Mammary epithelial cell (primary cell): ENCODE measurements around the gene CEP170.
"Not testable (repeated sequence)": the region's sequence is repeated elsewhere in the genome, so short reads cannot be mapped to it uniquely, and the experiment has no call there.

Source experiments
- EZH2 ChIP-seq: IDR thresholded peaks from 2 replicates; pipeline ENCODE4 v1.6.1; 2012; ENCODE audit warnings: low read length, inconsistent platforms, borderline replicate concordance
- TF ChIP-seq, protein P1 (sequence below), 2 donors: IDR thresholded peaks in 1 of 2; conservative IDR thresholded peaks in 1 of 2; 2 replicates each; pipeline ENCODE4 v1.5.1; 2011 to 2012; ENCODE audit warnings: inconsistent platforms in 2 of 2, low read length in 2 of 2, mild to moderate bottlenecking in 2 of 2, control low read depth in 1 of 2, low read depth in 1 of 2; ENCODE audit not compliant: insufficient read depth in 1 of 2; ENCODE audit errors: extremely low read depth in 1 of 2

DNA sequence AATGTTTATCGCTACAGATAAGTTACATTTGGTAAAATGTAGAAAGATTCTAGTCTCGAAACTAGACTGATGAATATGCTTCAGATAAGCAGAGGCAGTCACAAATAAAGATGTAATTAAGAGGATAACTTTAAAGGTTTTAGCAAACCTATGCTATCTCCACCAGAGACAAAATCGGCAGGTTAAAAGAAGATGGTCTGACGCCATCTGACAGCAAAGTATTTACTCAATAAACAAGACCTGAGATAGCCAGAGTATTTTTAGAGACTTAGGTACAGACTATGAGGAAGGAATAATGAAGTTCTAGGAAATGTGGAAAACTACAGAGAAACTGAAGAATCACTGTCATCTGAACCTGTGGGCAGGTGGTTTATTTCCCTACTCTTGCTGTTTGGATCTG is 106.0 kb downstream of the CEP170 start:
- not testable (repeated sequence) for TF ChIP-seq EZH2
- TF ChIP-seq, protein P1, sequence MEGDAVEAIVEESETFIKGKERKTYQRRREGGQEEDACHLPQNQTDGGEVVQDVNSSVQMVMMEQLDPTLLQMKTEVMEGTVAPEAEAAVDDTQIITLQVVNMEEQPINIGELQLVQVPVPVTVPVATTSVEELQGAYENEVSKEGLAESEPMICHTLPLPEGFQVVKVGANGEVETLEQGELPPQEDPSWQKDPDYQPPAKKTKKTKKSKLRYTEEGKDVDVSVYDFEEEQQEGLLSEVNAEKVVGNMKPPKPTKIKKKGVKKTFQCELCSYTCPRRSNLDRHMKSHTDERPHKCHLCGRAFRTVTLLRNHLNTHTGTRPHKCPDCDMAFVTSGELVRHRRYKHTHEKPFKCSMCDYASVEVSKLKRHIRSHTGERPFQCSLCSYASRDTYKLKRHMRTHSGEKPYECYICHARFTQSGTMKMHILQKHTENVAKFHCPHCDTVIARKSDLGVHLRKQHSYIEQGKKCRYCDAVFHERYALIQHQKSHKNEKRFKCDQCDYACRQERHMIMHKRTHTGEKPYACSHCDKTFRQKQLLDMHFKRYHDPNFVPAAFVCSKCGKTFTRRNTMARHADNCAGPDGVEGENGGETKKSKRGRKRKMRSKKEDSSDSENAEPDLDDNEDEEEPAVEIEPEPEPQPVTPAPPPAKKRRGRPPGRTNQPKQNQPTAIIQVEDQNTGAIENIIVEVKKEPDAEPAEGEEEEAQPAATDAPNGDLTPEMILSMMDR (conservative IDR thresholded peaks at IDR 0.05 in 1 of 2, IDR thresholded peaks at IDR 0.05 in 1 of 2; ENCODE audit: extremely low read depth in 1 of 2, insufficient read depth in 1 of 2, low read depth in 1 of 2, low read length in 2 of 2) = not testable (repeated sequence)
